Aorta (tissue), 5 donors: ENCODE results near the gene ZNF169. TPM values are rescaled to one million over a fixed set of nuclear protein-coding genes. Genes with fewer than 3 reads are reported as not detected.
"Not testable (repeated sequence)": the region's sequence is repeated elsewhere in the genome, so short reads cannot be mapped to it uniquely, and the experiment has no call there.

Source experiments
- ATAC-seq: fragments of 200-7000 bp; cut with Tn5 transposase; one replicate; pipeline ENCODE4 v1.9.1; 2022; ENCODE audit warnings: moderate library complexity; ENCODE audit not compliant: low FRiP score
- DNase-seq, 2 donors: peaks; one replicate each; pipeline ENCODE4 v3.0.0-alpha.2; 2020
- H3K27ac ChIP-seq, 2 donors: one replicate each; pipeline ENCODE4 v1.5.1; 2013; ENCODE audit warnings: low read length in 2 of 2, mild to moderate bottlenecking in 2 of 2, moderate library complexity in 2 of 2, control low read depth in 1 of 2, inconsistent platforms in 1 of 2, low read depth in 1 of 2
- H3K27me3 ChIP-seq, 2 donors: one replicate each; pipeline ENCODE4 v1.6.1; 2013; ENCODE audit warnings: control low read depth in 1 of 2, low read length in 1 of 2, mild to moderate bottlenecking in 1 of 2, moderate library complexity in 1 of 2; ENCODE audit not compliant: insufficient read depth in 2 of 2, control insufficient read depth in 1 of 2
- H3K36me3 ChIP-seq, 2 donors: one replicate each; pipeline ENCODE4 v1.6.1; 2013; ENCODE audit warnings: control low read depth in 1 of 2, low read length in 1 of 2, mild to moderate bottlenecking in 1 of 2; ENCODE audit not compliant: insufficient read depth in 2 of 2, control insufficient read depth in 1 of 2
- H3K4me1 ChIP-seq, 2 donors: one replicate each; pipeline ENCODE4 v1.6.1; 2013; ENCODE audit warnings: low read length in 2 of 2, control low read depth in 1 of 2, mild to moderate bottlenecking in 1 of 2, moderate library complexity in 1 of 2; ENCODE audit not compliant: insufficient read depth in 2 of 2, control insufficient read depth in 1 of 2
- H3K4me3 ChIP-seq, 2 donors: one replicate each; pipeline ENCODE4 v1.5.1; 2013; ENCODE audit warnings: low read length in 2 of 2, control low read depth in 1 of 2, mild to moderate bottlenecking in 1 of 2
- H3K9me3 ChIP-seq: one replicate; pipeline ENCODE4 v1.6.1; 2013; ENCODE audit warnings: mild to moderate bottlenecking, low read length; ENCODE audit not compliant: control insufficient read depth
- WGBS, 2 donors: extraction: QIAGEN DNeasy Blood & Tissue Kit; methylation state at CpG; one replicate each; pipeline ENCODE4 v1.1.7; 2013; 5-methylcytosine and 5-hydroxymethylcytosine counted together
- intact Hi-C, 2 donors: fragments of 100-400 bp; cut with DNase I; formaldehyde crosslinking; loops; one replicate each; pipeline versions ENCODE4 v1.14.2 to v1.15.0; 2022
- polyA plus RNA-seq, 2 donors: library from polyadenylated mRNA; stranded (reverse); fragments of 200-250 nt; gene quantifications; one replicate each; pipeline ENCODE4 v1.2.3, GENCODE V29; 2013
- total RNA-seq, 2 donors: library from RNA; stranded (reverse); fragmentation: NEBNext Ultra II Directional; extraction: Animal tissue kit (Norgen Biotek cat#: 25700); gene quantifications; one replicate each; pipeline ENCODE4 v1.2.1, GENCODE V29; 2021
- donor health status: healthy with polysubstance abuse.
- donor health status: Bipolar disorder and iron deficiency.
- donor health status: DM: no; HTN: no; CAD: no.
- donor health status: DM: no; HTN: no; CAD: no.
- donor health status: DM: yes; HTN: yes; CAD: no.

ZNF169 gene
- total and polyA plus RNA-seq, 4 donors, result 1.1 to 13.4 (median 6.7) TPM

GRCh38 chr9:94301583-94301982, 42.5 kb downstream of the ZNF169 start:
- ATAC-seq (no peak), DNase-seq (no peak)
- 87 to 88% methylated on average over 5 of the region's 5 CpGs for WGBS, 2 donors
- Histone ChIP-seq H3K9me3 (no peaks in the 10 kb centered on the region), H3K4me3 (no peak overlapping the region), H3K27ac (no peak overlapping the region), H3K27me3 (no peaks in the 10 kb centered on the region), H3K36me3 (no peaks in the 10 kb centered on the region), H3K4me1 (no peaks in the 10 kb centered on the region)
- intact Hi-C loops, result no loop called here

- H3K36me3 ChIP-seq, result no peaks in the 10 kb centered on the region
- DNase-seq (no peak), ATAC-seq (no peak)
- H3K27me3 ChIP-seq, result no peaks in the 10 kb centered on the region
- H3K9me3 ChIP-seq, result no peaks in the 10 kb centered on the region
- H3K27ac ChIP-seq, result no peak overlapping the region
- intact Hi-C loops, result no loop called here
- H3K4me3 ChIP-seq, result no peak overlapping the region
- 97 to 98% methylated on average over 4 of the region's 4 CpGs for WGBS, 2 donors
- H3K4me1 ChIP-seq, result no peaks in the 10 kb centered on the region
Observed at GRCh38 chr9:94302426-94302825, 43.3 kb downstream of the ZNF169 start.

GRCh38 chr9:94303321-94303720, 44.2 kb downstream of the ZNF169 start:
- DNase-seq (no peak), ATAC-seq (no peak)
- no peak overlapping the region for H3K4me3 ChIP-seq
- H3K4me1 ChIP-seq, result no peaks in the 10 kb centered on the region
- no peaks in the 10 kb centered on the region for H3K36me3 ChIP-seq
- intact Hi-C loops, result no loop called here
- H3K27ac ChIP-seq, result no peak overlapping the region
- H3K9me3 ChIP-seq, result no peaks in the 10 kb centered on the region
- H3K27me3 ChIP-seq, result no peaks in the 10 kb centered on the region

- intact Hi-C loops, H3K4me3 ChIP-seq, DNase-seq, H3K4me1 ChIP-seq, H3K27me3 ChIP-seq, H3K27ac ChIP-seq, H3K9me3 ChIP-seq, H3K36me3 ChIP-seq: not testable (repeated sequence)
- 98 to 100% methylated on average over 4 to 7 of the region's 15 CpGs for WGBS, 2 donors
- peak; percentile 26 for ATAC-seq
Observed at GRCh38 chr9:94315034-94315984, 56.2 kb downstream of the ZNF169 start.

GRCh38 chr9:94316236-94316635, 57.1 kb downstream of the ZNF169 start:
- H3K36me3 ChIP-seq, H3K4me3 ChIP-seq, DNase-seq, ATAC-seq, H3K4me1 ChIP-seq, H3K27ac ChIP-seq, H3K9me3 ChIP-seq, intact Hi-C loops, H3K27me3 ChIP-seq: not testable (repeated sequence)
- WGBS, 2 donors, result 58% methylated on average over 3 of the region's 5 CpGs; no CpG with 5 or more reads in 1 of the 2 donors

GRCh38 chr9:94317949-94318657, 59.0 kb downstream of the ZNF169 start:
- H3K4me1 ChIP-seq, ATAC-seq, H3K27me3 ChIP-seq, H3K9me3 ChIP-seq, DNase-seq, H3K36me3 ChIP-seq, intact Hi-C loops, H3K4me3 ChIP-seq, H3K27ac ChIP-seq: not testable (repeated sequence)
- 100% methylated on average over 1 of the region's 10 CpGs; no CpG with 5 or more reads in 1 of the 2 donors for WGBS, 2 donors

GRCh38 chr9:94322342-94322940, 63.3 kb downstream of the ZNF169 start:
- ATAC-seq, H3K27me3 ChIP-seq, H3K36me3 ChIP-seq, intact Hi-C loops, H3K4me1 ChIP-seq, H3K27ac ChIP-seq, H3K9me3 ChIP-seq, DNase-seq, H3K4me3 ChIP-seq: not testable (repeated sequence)
- WGBS, 2 donors, result 90% methylated on average over 7 to 8 of the region's 9 CpGs

GRCh38 chr9:94323153-94323798, 64.2 kb downstream of the ZNF169 start:
- H3K4me1 ChIP-seq, H3K27ac ChIP-seq, H3K27me3 ChIP-seq, H3K9me3 ChIP-seq, H3K4me3 ChIP-seq, H3K36me3 ChIP-seq, ATAC-seq, intact Hi-C loops, DNase-seq: not testable (repeated sequence)
- WGBS, 2 donors, result 83 to 91% methylated on average over 10 to 15 of the region's 18 CpGs
